Common myeloid progenitor, CD34-positive (primary cell): ENCODE data around the gene MAP3K2.

Experiments used
- CTCF ChIA-PET: fragments of 350-600 bp; sonication (Branson Sonifier 250); formaldehyde crosslinking; loops from one replicate; lab custom pipeline; 2021; ENCODE audit warnings: antibody characterized with exemption; lab: Charles Lee
- POLR2A ChIA-PET: fragments of 350-600 bp; sonication (Branson Sonifier 250); formaldehyde crosslinking; loops from one replicate; lab custom pipeline; 2021; ENCODE audit warnings: antibody characterized with exemption; lab: Charles Lee
- DNase-seq, 3 donors: peaks; one replicate each; pipeline versions ENCODE4 v3.0.0 to v3.0.0-alpha.2; 2013
- H3K27ac ChIP-seq, 2 experiments: 1 replicate in 1 of 2; 2 replicates in 1 of 2; pipeline ENCODE4 v1.7.0; 2013; ENCODE audit warnings: inconsistent platforms in 2 of 2, low read length in 2 of 2, mild to moderate bottlenecking in 2 of 2, low read depth in 1 of 2, moderate library complexity in 1 of 2; ENCODE audit not compliant: severe bottlenecking in 2 of 2, insufficient read depth in 1 of 2, poor library complexity in 1 of 2
- H3K27me3 ChIP-seq, 5 experiments: replicated peaks in 2 of 5; 1 replicate in 3 of 5; 2 replicates in 2 of 5; pipeline versions ENCODE4 v1.6.1 to v1.7.0; 2013; ENCODE audit warnings: low read length in 4 of 5, mild to moderate bottlenecking in 2 of 5, moderate library complexity in 2 of 5, inconsistent platforms in 1 of 5; ENCODE audit not compliant: insufficient read depth in 5 of 5, control insufficient read depth in 4 of 5
- H3K36me3 ChIP-seq, 4 experiments: 1 replicate in 2 of 4; 2 replicates in 2 of 4; pipeline versions ENCODE4 v1.6.1 to v1.7.0; 2013; ENCODE audit warnings: low read length in 3 of 4, control low read depth in 1 of 4, mild to moderate bottlenecking in 1 of 4; ENCODE audit not compliant: control insufficient read depth in 4 of 4, insufficient read depth in 4 of 4
- H3K4me1 ChIP-seq, 4 experiments: 1 replicate in 3 of 4; 2 replicates in 1 of 4; pipeline versions ENCODE4 v1.6.1 to v1.7.1; 2013; ENCODE audit warnings: low read length in 3 of 4, mild to moderate bottlenecking in 3 of 4, control low read depth in 1 of 4, inconsistent platforms in 1 of 4, moderate library complexity in 1 of 4; ENCODE audit not compliant: control insufficient read depth in 4 of 4, insufficient read depth in 4 of 4; ENCODE audit errors: control extremely low read depth in 1 of 4
- H3K4me3 ChIP-seq, 7 experiments: 1 replicate in 4 of 7; 2 replicates in 3 of 7; pipeline versions ENCODE4 v1.5.1 to v1.7.0; 2013; ENCODE audit warnings: mild to moderate bottlenecking in 7 of 7, low read length in 6 of 7, moderate library complexity in 6 of 7, inconsistent platforms in 2 of 7, low read depth in 2 of 7, control low read depth in 1 of 7; ENCODE audit not compliant: insufficient read depth in 4 of 7, control insufficient read depth in 1 of 7; ENCODE audit errors: extremely low read depth in 1 of 7
- H3K9me3 ChIP-seq, 5 experiments: 1 replicate in 4 of 5; 2 replicates in 1 of 5; pipeline versions ENCODE4 v1.6.1 to v1.7.1; 2013; ENCODE audit warnings: low read length in 4 of 5, mild to moderate bottlenecking in 2 of 5, inconsistent platforms in 1 of 5, low read depth in 1 of 5, moderate library complexity in 1 of 5; ENCODE audit not compliant: control insufficient read depth in 4 of 5, insufficient read depth in 2 of 5; ENCODE audit errors: control extremely low read depth in 1 of 5
- WGBS: methylation state at CpG from one replicate; pipeline ENCODE4 v1.1.5; 2013; ENCODE audit not compliant: insufficient coverage; 5-methylcytosine and 5-hydroxymethylcytosine counted together

The MAP3K2 gene

DNA sequence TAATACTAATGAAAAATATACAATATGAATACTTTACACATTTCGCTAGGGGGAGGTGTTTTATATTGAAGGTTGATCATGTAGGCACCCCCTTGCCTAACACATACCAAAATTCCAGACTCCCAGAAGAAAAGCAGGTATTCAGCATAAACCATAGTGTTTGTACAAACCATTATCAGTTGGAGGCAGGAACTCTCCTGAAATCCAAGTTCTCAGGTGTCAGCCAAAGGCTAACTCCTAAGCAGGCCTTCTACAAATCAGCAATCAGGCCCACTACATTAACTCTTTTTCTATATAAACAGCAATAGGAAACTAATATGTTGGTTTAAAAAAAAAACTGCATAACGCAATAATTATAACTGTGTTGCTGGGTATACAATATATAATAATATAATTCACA lies 44.5 kb downstream of the MAP3K2 start:
- CTCF ChIA-PET, result no interaction called here
- WGBS, result no CpG with 5 or more reads among the region's 2 CpGs
- Histone ChIP-seq H3K4me3 (no peak overlapping the region), H3K27me3 (no peaks in the 10 kb centered on the region), H3K27ac (no peak overlapping the region), H3K4me1 (peaks cover 0 to 3% (median 0%) of the 10 kb centered on the region in 4 experiments), H3K36me3 (peaks cover 0 to 12% (median 9%) of the 10 kb centered on the region in 4 experiments), H3K9me3 (peaks cover 0 to 6% (median 0%) of the 10 kb centered on the region in 5 experiments)
- POLR2A ChIA-PET, result no interaction called here
- DNase-seq, result no peak

DNA sequence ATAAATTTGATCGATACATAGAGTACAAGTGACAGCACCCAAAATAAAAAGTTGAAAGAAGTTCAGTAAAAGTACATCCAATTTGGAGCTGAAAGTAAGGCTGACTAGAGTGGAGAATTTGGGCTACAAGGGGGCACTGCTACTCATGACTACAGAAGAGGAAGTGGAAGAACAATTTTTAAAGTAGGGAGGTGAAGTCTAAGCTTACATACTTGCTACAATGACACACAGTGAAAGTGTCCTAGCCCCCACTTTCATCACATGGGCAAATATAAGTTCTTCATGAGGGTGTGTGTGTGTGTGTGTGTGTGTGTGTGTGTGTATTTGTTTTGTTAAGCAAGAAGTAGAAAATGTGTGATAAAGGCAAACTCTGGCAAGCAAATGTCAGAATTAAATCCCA lies 45.7 kb downstream of the MAP3K2 start:
- ChIA-PET CTCF (interaction anchor here (0.6 to 1.5 kb wide), 5 partner anchors 47 to 144 kb away, joined by 3 to 11 read pairs (median 3); no protein-coding TSS in a partner anchor), POLR2A (no interaction called here)
- DNase-seq, result peak in 2 of 3 donors; percentile 45 to 61
- Histone ChIP-seq H3K9me3 (peaks cover 0 to 6% (median 0%) of the 10 kb centered on the region in 5 experiments), H3K4me3 (no peak overlapping the region), H3K27me3 (no peaks in the 10 kb centered on the region), H3K27ac (no peak overlapping the region), H3K4me1 (no peaks in the 10 kb centered on the region), H3K36me3 (peaks cover 0 to 19% (median 14%) of the 10 kb centered on the region in 4 experiments)
- 92% methylated on average over 1 of the region's 1 CpG for WGBS

DNA sequence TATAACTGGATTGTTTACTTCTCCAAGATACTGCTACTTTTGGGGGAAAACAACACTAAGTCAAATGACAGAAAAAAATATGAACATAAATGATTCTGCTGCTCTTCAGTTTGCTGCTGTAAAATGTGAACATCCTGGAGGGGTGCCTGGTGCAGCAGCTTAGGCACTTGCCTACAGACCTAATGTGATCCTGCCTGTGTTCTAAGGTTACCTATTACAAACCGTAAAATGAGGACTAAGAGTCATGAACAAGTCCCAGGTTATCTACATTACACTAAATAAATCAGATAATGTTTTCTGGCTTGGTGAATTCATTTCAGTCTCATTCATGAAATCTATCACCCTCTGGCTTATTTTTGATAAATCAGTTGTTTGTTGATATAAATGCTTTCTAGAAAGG lies 55.4 kb downstream of the MAP3K2 start:
- ChIA-PET POLR2A (no interaction called here), CTCF (interaction anchor here (1.3 kb wide), 1 partner anchor 20 kb away, joined by 3 read pairs; no protein-coding TSS in a partner anchor)
- WGBS, result 100% methylated on average over 1 of the region's 1 CpG
- H3K36me3 ChIP-seq, result peaks cover 12 to 47% (median 31%) of the 10 kb centered on the region in 4 experiments
- no peak for DNase-seq
- H3K27ac ChIP-seq, result no peak overlapping the region
- no peaks in the 10 kb centered on the region for H3K9me3 ChIP-seq
- no peaks in the 10 kb centered on the region for H3K27me3 ChIP-seq
- no peak overlapping the region for H3K4me3 ChIP-seq
- no peaks in the 10 kb centered on the region for H3K4me1 ChIP-seq

DNA sequence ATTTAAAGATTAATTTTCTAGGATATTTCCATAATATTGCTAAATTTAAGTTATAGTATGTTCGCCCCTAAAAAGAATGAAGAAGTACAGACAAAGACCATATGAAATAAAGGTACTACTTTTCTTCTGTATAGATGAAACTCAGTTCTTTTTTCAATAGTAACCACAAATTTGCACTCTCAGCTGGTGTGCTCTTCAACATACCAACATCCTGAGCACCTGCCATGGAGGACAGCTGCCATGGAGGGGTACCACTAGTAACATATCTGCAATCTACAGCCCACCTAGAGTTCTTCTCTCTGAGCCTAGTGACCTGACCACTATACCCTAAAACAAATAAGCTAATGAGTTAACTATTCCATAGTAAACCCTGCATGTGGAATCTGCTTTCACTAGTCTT lies 57.0 kb downstream of the MAP3K2 start:
- Histone ChIP-seq H3K36me3 (peaks cover 13 to 42% (median 25%) of the 10 kb centered on the region in 4 experiments), H3K9me3 (no peaks in the 10 kb centered on the region), H3K27ac (no peak overlapping the region), H3K27me3 (no peaks in the 10 kb centered on the region), H3K4me3 (no peak overlapping the region), H3K4me1 (no peaks in the 10 kb centered on the region)
- ChIA-PET POLR2A (no interaction called here), CTCF (interaction anchor here (4.1 kb wide), 1 partner anchor 149 kb away, joined by 23 read pairs; no protein-coding TSS in a partner anchor)
- no CpG with 5 or more reads among the region's 1 CpG for WGBS
- DNase-seq, result no peak

DNA sequence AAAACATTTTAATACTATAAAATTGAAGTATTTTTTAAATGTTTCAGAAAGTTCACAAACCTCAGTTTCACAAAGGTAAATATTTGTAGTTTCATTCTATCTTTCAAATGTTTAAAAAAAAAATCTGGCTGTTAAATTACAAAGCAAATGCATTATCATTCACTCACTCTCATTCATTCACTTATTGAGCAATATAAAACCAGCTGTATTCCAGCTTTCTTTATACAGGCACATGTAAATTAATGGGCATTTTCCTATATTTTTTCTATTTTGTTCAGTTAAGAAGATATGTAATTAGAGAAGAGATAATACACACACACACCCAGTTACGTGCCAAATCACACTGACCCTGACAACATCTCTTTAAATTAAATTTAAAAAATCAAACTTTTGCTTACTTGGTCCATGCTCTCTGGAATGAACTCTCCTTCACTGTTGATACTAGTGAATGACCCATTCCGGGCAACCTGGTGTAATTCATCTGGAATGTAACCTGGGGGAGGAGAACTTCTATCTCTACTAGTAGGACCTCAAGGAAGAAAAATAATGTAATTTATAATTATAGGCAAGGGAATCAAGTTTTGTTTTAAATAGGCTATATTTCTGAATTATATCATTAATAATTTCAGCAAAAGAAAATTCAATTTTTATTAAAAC lies 61.4 kb downstream of the MAP3K2 start:
- no CpG with 5 or more reads among the region's 2 CpGs for WGBS
- Histone ChIP-seq H3K4me1 (no peaks in the 10 kb centered on the region), H3K36me3 (peaks cover 17 to 44% (median 32%) of the 10 kb centered on the region in 4 experiments), H3K27ac (no peak overlapping the region), H3K4me3 (no peak overlapping the region), H3K27me3 (no peaks in the 10 kb centered on the region), H3K9me3 (no peaks in the 10 kb centered on the region)
- CTCF ChIA-PET, result interaction anchor here (1.0 to 4.0 kb wide), 5 partner anchors 90 to 156 kb away, joined by 4 to 24 read pairs (median 8); no protein-coding TSS in a partner anchor
- POLR2A ChIA-PET, result interaction anchor here (0.7 kb wide), 1 partner anchor 19 kb away, joined by 3 read pairs; no protein-coding TSS in a partner anchor
- no peak for DNase-seq

DNA sequence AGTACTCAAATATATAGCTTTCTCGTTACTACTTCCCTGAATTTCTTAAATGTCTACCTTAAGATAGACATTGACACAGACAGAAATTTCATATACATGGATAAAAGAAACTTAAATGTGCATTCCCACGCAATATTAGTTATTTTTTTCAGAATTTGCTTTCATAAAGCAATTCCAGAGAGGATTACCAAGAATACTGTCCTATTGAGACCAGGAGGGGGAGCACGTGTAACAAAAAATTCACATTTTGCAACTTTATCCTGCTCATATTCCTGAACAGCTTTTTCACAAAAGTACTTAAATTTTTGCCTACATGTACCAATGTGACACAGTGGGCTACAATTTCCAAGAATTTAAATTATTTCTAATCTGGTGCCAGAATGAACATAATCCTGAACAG lies 63.1 kb downstream of the MAP3K2 start:
- Histone ChIP-seq H3K9me3 (peaks cover 0 to 13% (median 3%) of the 10 kb centered on the region in 5 experiments), H3K4me1 (no peaks in the 10 kb centered on the region), H3K4me3 (no peak overlapping the region), H3K36me3 (peaks cover 28 to 50% (median 36%) of the 10 kb centered on the region in 4 experiments), H3K27me3 (no peaks in the 10 kb centered on the region), H3K27ac (no peak overlapping the region)
- POLR2A ChIA-PET, result no interaction called here
- 67% methylated on average over 2 of the region's 3 CpGs for WGBS
- peak; percentile 41 to 74 (median 63) for DNase-seq
- CTCF ChIA-PET, result interaction anchor here (0.8 to 4.2 kb wide), 19 partner anchors 10 to 167 kb away, joined by 3 to 57 read pairs (median 5); partner anchors contain the start of gene ERCC3

DNA sequence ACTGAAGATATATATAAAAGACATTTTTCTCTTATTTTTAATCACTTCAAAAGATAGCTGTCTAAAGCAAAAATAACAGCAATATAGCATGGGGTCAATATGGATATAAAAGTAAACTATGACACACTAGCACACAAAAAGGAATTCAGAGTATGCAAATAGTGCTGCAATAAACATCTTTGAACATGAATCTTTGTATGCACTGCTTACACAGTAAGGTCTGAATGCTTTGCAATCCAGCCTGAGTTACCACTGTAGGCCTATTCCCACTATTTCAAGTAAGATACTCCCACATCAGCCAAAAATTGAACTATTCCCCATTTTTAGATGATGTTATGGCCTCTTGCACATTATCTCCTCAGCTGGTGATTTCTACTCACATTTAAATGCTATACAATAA lies 66.5 kb downstream of the MAP3K2 start:
- Histone ChIP-seq H3K4me3 (no peak overlapping the region), H3K36me3 (peaks cover 36 to 74% (median 50%) of the 10 kb centered on the region in 4 experiments), H3K27me3 (no peaks in the 10 kb centered on the region), H3K27ac (no peak overlapping the region), H3K9me3 (peaks cover 0 to 13% (median 3%) of the 10 kb centered on the region in 5 experiments), H3K4me1 (no peaks in the 10 kb centered on the region)
- no peak for DNase-seq
- ChIA-PET POLR2A (no interaction called here), CTCF (interaction anchor here (1.6 to 4.2 kb wide), 2 partner anchors 153 to 158 kb away, joined by 3 to 57 read pairs; no protein-coding TSS in a partner anchor)
